AG09319 (cell line): ENCODE measurements around the gene MMEL1.

Experiments
- DNase-seq: peaks from one replicate; pipeline ENCODE4 v3.0.0-alpha.2; 2010; ENCODE audit warnings: low read depth; ENCODE audit errors: extremely low read depth
- TF ChIP-seq, protein P1 (sequence below): IDR thresholded peaks from 2 replicates; pipeline ENCODE4 v1.5.1; 2011; ENCODE audit warnings: low read depth, mild to moderate bottlenecking, inconsistent platforms, low read length, moderate library complexity

The MMEL1 gene

DNA sequence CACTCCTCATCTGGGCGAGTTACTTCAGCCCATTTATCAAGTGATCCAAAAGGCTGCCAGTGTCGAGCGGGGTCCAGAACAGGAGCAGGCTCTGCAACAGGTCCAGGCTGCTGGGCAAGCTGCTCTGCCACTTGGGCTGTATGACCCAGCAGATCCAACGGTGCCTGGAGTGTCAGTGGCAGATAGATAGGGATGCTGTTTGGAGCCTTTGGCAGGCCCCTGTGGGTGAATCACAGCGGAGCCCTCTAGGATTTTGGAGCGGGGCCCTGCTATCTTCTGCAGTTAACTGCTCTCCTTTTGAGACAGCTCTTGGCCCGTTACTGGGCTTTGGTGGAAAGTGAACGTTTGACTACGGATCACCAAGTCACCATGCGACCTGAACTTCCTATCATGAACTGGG is 7.5 kb downstream of the MMEL1 start:
- TF ChIP-seq, protein P1, sequence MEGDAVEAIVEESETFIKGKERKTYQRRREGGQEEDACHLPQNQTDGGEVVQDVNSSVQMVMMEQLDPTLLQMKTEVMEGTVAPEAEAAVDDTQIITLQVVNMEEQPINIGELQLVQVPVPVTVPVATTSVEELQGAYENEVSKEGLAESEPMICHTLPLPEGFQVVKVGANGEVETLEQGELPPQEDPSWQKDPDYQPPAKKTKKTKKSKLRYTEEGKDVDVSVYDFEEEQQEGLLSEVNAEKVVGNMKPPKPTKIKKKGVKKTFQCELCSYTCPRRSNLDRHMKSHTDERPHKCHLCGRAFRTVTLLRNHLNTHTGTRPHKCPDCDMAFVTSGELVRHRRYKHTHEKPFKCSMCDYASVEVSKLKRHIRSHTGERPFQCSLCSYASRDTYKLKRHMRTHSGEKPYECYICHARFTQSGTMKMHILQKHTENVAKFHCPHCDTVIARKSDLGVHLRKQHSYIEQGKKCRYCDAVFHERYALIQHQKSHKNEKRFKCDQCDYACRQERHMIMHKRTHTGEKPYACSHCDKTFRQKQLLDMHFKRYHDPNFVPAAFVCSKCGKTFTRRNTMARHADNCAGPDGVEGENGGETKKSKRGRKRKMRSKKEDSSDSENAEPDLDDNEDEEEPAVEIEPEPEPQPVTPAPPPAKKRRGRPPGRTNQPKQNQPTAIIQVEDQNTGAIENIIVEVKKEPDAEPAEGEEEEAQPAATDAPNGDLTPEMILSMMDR: no peak
- no peak for DNase-seq

DNA sequence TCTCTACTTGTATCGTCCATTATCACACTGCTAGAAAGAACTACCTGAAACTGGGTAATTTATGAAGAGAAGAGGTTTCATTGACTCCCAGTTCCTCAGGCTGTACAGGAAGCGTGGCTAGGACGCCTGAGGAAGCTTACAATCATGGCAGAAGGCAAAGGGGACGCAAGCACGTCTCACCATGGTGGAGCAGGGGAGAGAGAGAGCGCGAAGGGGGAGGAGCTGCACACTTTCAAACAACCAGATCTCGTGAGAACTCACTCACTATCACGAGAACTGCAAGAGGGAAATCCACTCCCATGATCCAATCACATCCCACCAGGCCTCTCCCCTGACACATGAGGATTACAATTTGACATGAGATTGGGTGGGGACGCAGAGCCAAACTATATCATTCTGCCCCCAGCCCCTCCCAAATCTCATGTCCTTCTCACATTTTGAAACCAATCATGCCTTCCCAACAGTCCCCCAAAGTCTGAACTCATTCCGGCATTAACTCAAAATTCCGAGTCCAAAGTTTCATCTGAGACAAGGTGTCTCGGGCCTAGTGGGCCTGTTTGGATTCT is 8.0 kb downstream of the MMEL1 start:
- TF ChIP-seq, protein P1: no peak
- no peak for DNase-seq

DNA sequence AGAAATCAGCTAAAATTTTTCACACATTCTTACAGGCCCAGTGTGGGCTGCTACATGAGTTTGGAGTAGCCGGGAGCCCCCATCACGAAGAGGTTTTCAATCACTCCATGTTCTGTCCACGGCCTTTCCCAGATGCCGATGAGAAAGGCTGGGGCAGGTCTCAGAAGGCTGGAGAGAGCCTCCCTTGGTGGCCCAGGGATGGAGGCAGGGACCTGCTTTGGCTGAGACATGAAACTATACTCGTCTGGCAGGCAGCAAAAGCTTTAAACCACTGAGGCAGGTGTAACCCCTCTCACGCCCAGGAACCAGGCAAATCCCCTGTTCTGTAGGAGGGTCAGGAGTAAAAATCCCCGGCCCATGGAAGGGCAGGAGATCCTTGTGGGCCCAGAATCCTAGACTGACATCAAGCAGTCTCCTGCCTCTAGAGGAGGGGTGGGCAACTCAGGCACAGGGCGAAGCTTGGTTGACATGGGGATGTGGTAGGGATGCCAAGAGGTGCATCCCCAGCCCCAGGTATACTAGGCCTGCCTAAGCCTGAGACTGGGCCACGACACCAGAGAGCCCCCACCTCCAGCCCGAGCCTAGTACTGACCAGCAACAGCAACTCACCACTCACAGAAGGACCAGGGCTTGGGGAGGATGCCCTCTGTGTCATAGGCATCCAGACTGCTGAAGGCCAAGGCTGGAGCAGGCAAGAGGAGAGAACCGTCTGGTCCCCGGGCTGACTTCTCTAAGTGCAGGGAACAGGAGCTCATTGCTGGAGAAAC is 9.1 kb downstream of the MMEL1 start:
- TF ChIP-seq, protein P1: no peak
- no peak for DNase-seq

DNA sequence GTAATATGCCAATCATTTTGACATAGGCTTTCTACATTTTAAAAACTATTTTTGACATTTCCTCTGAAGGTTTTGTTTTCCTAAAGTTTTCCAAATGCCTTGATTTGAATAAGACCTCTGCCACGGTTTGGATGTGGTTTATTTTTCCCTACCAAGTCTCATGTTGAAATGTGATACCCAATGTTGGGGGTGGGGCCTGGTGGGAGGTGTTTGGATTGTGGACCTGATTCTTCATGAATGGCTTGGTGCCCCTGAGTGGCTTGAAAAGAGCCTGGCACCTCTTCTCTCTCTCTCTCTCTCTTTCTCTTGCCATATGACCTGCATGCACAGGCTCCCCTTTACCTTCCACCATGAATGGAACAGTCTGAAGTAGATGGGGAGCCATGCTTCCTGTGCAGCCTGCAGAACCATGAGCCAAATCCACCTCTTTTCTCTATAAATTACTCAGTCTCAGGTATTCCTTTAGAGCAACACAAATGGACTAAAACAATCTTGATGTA is 14.8 kb downstream of the MMEL1 start:
- DNase-seq: no peak
- TF ChIP-seq, protein P1: no peak

DNA sequence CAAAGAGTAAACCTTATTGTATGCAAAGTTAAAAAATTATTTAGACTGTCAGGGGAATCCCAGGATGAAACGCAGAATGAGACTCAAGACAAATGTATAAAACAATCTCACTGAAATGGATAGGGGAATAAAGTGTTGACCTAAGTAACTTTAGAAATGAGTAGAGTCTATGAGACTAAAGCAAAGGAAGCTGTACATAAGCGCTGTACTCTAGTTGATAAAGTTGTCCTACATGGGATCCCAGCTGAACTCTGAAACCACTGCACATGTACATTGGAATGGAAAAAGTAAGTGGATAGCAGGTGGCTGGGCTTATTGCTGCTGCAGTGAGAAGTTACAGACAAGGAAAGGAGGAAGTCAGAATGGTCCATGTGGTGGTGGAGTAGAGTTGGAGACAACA is 18.7 kb downstream of the MMEL1 start:
- TF ChIP-seq, protein P1: no peak
- DNase-seq: no peak

DNA sequence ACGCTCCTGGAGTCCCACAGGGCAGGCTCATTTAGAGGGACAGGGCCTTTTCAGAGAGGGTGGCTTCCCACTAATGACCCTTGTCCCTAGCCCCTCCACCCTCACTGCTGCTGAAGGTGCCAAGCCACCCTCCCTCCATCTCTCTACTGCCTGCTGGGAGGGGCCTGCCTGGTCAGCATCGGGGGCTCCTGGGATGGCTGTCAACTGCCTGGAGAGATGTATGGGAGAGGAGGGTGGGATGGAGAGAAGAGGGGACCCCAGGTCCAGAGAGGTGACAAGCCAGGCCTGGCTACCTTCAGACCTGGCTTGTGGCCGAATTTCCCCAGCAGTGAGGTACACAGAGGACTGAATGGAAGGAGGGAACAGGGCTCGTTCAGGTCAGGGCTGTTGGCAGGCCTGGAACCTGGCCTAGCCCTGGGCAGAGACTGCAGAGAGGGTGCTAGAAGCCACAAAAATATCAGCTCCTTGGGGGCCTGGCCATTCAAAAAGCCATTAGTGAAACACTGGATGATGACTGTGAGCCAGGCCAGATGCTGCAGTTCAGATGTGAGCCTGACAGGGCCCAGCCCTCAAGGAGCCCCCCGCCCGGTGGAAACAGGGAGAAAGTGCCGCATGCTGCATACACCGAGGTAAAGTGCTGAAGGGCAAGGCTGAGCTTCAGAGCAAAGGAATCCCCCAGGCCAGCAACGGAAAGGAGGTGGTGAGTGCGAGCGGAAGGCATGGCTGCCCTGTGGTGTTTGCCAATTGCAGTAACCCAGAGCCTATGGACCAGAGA is 20.0 kb downstream of the MMEL1 start:
- TF ChIP-seq, protein P1: no peak
- DNase-seq: no peak
